Measurements from ENCODE around the gene SLC28A1. TPM values are rescaled to one million over a fixed set of nuclear protein-coding genes. Genes with fewer than 3 reads are reported as not detected.

SLC28A1 gene
- polyA plus RNA-seq (2013, experiment 1 of 2; ENCODE audit: insufficient read length) = not detected
- polyA plus RNA-seq (2013, experiment 2 of 2; ENCODE audit: insufficient read length) = not detected

DNA sequence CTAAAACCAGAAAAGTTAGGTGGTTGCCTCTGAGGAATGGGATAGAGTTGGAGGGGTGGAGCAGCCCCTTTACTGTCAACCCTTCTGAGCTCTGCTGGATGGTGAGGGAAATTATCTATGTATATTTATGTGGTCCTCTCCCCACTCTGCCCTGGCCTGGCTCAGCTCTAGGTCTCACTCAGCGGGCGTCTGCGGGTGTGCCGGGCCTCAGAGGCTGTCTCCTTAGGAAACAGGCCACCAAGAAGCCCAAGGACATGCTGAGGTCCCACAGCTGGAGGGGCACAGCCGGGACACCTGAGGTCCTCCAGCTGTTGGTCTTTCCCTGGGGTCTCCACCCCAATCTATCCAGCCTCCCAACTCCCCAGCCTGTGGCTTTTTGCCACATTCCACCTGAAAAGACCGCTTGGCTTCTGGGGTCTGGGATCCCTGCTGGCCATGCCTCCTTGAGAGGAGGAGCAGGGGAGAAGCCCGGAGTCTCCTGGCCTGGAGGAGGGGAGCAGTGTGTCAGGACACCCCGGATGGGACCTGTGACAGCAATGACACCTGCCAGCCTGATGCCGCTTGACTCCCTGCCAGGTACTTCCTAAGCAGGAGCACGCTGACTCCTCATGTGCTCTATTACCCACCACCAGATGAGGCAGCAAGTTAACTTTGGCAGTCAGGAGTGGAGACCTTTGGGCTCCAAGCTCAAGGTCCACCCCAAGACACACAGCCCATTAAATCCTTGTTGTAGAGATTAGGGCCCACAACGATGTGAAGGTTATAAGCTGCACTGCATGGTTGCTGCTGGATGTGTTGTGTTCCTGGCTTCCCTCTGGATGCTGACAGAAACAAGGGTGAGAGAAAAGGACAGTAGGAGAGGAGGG is at the start of gene SLC28A1:
Gene SLC28A1, plus strand, starts transcription at position 747 of the 866 bp plus-strand sequence. CDS start 3,099 bp downstream, outside the sequence.
- no peak for DNase-seq

GRCh38 chr15:84834969-84835368 is 49.5 kb upstream of the SLC28A1 start:
- DNase-seq = no peak

GRCh38 chr15:84835661-84836337 is 48.7 kb upstream of the SLC28A1 start:
- DNase-seq = no peak

DNA sequence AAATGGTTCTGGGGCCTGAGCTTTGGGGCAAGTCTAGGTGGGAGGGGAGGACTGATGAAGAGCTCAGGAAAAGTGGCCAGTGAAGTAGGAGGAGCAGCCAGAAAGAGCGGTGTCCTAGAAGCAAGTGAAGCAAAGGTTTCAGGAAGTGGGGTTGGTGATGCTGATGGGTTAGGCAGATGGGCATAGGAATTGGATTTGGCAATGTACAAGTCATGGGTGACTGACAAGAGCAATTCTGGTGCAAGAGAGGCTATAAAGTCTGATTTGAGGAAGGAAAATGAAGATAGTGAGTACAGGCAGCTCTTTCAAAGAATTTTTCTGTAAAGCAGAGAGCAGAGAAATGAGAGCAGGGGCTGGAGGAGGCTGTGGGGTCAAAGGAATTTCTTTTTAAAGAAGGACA is 47.6 kb upstream of the SLC28A1 start:
- DNase-seq = no peak

- DNase-seq = no peak
These were observed 44.7 kb upstream of the SLC28A1 start for GRCh38 chr15:84839714-84840113.

DNA sequence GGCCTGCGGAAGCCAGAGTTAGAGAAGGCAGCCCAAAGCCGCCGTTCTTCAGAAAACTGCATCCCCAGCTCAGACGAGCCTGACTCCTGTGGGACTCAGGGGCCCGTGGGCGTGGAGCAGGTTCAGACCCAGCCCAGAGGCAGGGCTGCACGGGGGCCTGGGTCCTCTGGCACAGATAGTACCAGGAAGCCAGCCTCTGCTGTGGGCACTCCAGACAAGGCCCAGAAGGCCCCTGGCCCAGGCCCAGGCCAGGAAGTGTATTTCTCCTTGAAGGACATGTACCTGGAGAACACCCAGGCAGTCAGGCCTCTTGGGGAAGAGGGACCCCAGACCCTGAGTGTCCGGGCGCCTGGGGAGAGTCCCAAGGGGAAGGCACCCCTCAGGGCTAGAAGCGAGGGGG is 44.2 kb upstream of the SLC28A1 start:
- no peak for DNase-seq

- peak; percentile 49 for DNase-seq
These were observed 43.6 kb upstream of the SLC28A1 start for GRCh38 chr15:84840741-84841429.

GRCh38 chr15:84842781-84843180 is 41.7 kb upstream of the SLC28A1 start:
- no peak for DNase-seq

GRCh38 chr15:84844964-84845363 is 39.5 kb upstream of the SLC28A1 start:
- DNase-seq = no peak

GRCh38 chr15:84845631-84846030 is 38.8 kb upstream of the SLC28A1 start:
- peak; percentile 63 for DNase-seq

DNA sequence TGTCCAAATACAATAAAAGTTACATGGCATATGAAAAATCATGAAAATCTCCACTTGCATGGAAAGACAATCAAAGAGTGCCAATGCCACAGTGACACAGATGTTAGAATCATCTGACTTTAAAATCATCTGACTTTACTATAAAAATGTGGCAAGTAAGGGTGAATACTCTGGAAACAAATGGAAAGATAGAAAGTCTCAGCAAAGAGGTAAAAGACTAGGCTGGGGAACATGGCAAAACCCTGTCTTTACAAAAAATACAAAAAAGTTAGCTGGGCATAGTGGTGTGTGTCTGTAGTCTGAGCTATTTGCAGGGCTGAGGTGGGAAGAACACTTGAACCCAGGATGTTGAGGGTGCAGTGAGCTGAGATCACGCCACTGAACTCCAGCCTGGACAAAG is 38.2 kb upstream of the SLC28A1 start:
- DNase-seq = no peak

- DNase-seq = no peak
These were observed 37.1 kb upstream of the SLC28A1 start for GRCh38 chr15:84847382-84847781.

- DNase-seq = no peak
These were observed 32.2 kb upstream of the SLC28A1 start for GRCh38 chr15:84852212-84852611.

GRCh38 chr15:84855136-84855535 is 29.3 kb upstream of the SLC28A1 start:
- DNase-seq = no peak

DNA sequence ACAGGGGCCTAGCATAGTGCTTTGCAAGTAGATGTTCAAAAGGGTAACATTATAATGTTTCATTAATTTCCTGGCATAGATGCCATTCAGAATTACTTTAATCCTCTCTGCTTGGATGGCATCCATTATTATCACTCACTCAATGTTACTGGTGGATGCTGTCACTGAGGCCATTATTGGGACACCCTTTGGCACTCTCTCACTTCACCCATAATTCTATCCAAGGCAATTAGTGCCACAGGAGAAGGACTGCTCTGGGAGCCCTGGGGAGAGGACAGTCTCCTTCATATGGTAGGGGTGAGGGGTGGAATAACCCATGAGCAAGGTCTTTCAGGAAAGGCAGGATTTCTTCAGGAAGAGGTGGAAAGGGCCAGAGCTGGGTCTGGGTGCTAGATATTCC is 28.7 kb upstream of the SLC28A1 start:
- no peak for DNase-seq

DNA sequence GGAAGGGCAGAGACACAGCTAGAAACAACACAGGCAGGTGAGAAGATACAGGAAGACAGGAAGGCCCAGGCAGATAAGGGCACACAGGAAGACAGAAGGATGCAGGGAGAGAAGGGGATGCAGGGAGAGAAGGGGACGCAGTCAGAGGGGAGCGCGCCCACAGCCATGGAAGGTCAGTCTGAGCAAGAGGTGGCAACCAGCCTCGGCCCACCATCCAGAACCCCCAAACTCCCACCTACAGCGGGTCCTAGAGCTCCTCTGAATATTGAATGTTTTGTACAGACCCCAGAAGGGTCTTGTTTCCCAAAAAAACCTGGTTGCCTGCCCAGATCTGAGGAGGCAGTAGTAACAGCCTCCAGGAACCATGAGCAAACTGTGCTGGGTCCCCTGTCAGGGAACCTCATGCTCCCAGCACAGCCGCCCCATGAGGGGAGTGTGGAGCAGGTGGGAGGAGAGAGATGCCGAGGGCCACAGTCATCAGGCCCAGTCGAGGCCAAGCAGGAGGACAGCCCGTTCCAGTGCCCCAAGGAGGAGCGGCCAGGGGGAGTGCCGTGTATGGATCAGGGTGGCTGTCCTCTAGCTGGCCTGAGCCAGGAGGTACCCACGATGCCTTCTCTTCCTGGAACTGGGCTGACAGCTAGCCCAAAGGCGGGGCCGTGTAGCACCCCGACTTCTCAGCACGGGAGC is 27.6 kb upstream of the SLC28A1 start:
- DNase-seq = no peak

- DNase-seq = no peak
These were observed 27.0 kb upstream of the SLC28A1 start for GRCh38 chr15:84857418-84858004.

- DNase-seq = no peak
These were observed 26.2 kb upstream of the SLC28A1 start for GRCh38 chr15:84858231-84858630.

- no peak for DNase-seq
These were observed 25.3 kb upstream of the SLC28A1 start for GRCh38 chr15:84859144-84859543.

GRCh38 chr15:84859651-84860050 is 24.8 kb upstream of the SLC28A1 start:
- no peak for DNase-seq

DNA sequence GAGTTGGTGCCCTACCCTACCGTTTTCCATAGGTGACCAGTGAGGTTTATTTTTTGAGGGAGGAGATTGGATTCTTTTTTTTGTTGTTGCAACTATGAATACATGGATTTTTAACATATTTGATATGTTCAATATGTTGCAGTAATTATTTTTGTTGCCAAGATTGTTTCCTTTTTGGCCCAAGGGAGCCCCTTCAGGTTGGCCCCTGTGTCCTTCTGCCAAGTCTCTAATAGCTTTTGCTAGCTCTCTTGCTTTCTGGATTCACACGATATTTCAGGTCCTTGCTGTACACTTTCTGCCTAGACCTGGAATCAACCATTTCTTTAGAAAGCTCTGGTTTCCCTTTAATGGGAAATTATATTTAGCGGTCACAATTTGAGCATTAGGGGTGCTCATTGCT is 22.7 kb upstream of the SLC28A1 start:
- no peak for DNase-seq
